Uterus (tissue), 2 donors: ENCODE measurements around the gene LDAH.

Experiments used
- CTCF ChIP-seq, 4 experiments: fragments of 200-600 bp in 2 of 4; fragments of 450-650 bp in 2 of 4; sonication (generic) in 2 of 4; IDR thresholded peaks; one replicate each; pipeline ENCODE4 v1.5.1; 2016 to 2019; ENCODE audit warnings: antibody characterized with exemption in 4 of 4, mild to moderate bottlenecking in 2 of 4, moderate library complexity in 1 of 4
- POLR2A ChIP-seq, 2 donors: fragments of 450-650 bp; IDR thresholded peaks; one replicate each; pipeline ENCODE4 v1.6.1; 2016; ENCODE audit warnings: antibody characterized with exemption in 2 of 2, mild to moderate bottlenecking in 1 of 2, moderate library complexity in 1 of 2

GRCh38 chr2:20638646-20639430 lies 184.1 kb downstream of the LDAH start:
- TF ChIP-seq CTCF (IDR thresholded peaks at IDR 0.05) (no peak), POLR2A (IDR thresholded peaks at IDR 0.05) (no peak)
